T-helper 1 cell (primary cell): ENCODE data around the gene TBC1D10B.
"Not testable (repeated sequence)": the region's sequence is repeated elsewhere in the genome, so short reads cannot be mapped to it uniquely, and the experiment has no call there.

Experiments used
- DNase-seq, 5 donors: peaks; one replicate each; pipeline ENCODE4 v3.0.0-alpha.2; 2012 to 2020

Gene TBC1D10B

DNA sequence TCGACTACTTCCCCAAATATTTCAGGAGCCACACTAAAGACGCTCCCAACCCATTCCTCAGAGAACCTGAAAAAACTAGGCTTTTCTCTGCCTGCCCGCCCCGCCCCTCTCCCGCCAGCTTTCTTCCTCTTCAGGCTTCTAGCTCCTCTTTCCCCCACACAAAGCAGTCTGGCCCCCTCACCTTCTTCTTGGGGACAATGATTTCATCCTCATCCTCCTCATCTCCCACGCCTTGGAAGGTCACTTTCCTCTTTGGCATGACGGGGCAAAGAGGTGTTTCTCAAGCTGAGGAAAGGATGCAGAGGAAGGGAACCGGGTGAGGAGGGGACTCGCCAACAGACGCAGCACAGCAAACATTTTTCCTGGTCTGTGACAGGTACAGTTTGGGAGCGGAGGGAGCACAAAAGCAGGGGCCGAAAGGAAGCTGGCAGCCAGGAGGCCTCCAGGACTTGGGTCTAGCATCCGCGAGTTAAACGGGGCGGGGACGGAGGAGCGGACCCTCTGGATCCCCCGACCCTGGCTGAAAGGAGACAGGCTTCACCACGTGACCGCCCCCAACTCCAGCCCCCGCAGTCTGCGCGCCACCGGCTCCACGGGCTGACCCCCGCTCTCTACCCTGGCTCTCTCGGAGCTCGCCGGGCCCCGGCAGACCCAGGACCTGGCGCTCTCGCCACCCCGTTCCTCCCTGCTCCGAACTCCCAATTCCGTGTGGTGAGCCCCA lies 15.7 kb downstream of the TBC1D10B start:
- DNase-seq: no peak

GRCh38 chr16:30353438-30354129 lies 16.7 kb downstream of the TBC1D10B start:
- DNase-seq: no peak

DNA sequence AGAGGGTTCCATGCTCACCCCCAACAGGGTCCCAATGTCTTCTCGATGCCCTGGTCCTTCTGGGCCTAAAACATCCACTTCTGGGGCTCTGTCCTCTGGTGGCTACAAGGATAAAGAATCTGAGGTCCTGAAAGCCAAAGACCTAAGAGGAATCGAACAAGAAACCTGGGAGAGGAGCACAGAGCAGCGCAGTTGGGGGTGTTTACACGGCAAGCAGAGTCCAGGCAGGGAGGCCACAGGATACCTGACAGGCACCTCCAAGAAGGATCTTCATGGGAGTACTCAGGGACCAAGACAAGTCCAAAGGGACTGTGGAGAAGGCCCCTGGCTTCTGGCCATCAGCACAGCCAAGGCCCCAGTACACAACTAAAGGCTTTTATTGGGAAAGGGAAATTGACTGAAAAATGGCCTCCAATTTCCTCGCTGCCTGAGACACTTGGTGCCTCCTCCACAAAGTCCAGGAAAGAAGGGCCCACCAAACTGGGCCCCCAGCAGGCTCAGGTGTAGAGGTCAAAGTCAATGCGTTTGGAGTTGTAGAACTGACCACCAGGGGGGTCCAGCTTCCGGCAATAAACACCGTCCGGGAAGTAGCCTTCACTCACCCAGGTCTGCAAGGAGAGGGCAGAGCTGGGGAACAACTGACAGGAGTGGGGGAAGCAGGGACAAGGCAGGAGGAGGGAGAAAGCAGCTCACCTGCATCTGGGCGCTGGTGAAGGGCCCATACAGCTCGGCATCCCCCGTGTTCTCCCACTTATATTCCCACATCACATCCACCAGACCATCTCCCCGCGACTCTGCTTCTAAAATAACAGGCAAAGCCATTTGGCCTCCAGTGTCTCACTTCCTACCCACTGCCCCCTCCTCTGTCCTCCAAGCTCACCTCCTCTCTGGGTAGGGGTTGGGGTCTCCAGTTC lies 17.5 kb downstream of the TBC1D10B start:
- no peak for DNase-seq

DNA sequence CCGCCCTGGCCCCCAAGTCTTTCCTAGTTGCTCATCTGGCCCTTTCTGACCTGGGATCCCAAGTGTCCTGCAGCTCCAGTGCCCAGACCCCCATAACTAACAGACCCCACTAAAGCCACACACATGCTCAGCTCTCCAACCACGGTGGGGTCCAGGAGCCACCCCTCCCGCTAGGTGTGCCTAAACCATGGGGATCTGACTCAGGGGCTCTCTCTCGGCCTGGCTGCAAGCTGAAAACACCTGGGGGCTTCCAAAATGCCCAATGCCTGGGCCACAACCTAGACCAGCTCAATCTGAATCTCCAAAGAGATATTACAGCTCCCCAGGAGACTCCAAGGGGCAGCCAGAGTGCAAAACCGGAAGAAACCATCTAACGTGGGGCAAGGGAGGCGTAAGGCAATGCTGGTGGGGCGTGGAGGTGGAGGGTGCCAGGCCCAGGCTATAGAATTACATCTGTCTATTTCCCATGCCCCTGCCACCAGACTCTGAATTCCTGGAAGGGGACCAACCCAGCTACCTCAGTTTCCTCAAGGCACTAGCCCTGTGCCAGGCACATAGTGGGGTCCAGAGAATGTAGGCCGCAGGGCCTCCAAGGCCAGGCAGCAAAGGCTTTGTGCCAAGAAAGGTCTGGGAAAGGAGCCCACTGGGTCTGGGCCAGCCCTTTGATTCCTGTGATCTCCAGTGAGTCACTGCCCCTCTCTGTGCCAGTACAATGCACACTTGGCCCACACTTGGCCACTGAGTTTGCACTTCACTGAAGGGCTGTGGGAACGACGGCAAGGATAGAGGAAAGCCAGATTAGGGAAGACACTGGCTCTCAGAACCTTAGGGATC lies 18.5 kb downstream of the TBC1D10B start:
- DNase-seq: no peak

DNA sequence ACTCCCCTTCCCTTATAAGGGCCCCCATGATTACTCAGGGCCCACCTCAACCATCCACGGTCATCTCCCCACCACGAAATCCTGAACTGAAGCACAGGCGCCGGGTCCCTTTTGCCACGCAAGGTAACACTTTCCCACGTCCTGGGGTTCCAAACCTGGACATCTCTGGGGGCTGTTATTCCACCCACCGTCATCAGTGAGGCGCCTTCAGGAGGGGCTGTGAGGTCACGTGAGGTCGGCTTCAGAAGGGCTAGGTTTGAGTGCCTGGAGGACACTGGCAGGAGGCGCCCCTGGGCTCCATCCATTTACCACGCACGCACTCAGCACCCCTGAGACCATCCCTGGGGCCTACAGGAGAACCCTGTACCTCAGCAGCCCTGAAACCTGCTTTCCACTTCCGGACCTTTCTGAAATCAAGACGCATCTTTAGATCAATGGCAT lies 19.3 kb downstream of the TBC1D10B start:
- no peak for DNase-seq

DNA sequence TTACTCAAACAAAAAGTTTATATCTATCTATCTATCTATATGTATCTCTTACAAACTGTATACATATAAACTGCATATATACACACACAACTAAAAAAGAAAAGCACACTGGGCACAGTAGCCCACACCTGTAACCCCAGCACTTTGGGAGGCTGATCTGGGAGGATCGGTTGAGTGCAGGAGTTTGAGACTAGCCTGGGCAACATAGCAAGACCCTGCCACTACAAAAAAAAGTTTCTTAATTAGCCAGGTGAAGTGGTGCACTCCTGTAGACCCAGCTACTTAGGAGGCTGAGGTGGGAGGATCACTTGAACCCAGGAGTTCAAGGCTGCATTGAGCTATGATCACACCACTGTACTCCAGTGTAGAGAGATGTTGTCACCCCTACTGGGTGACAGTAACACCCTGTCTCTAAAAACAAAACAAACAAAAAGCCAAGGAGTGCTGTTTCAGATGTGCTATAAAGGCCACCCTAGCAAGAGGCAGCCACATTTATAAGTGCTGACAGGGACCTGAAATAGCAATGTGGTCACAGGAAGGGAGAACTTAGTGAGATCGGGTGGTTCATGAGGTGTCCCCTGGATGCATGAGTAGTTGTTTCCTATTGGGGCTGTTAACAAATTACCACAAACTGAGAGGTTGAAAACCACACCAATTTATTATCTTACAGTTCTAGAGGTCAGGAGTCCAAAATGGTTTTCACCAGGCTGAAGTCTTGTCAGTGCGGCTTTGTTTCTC lies 20.0 kb downstream of the TBC1D10B start:
- DNase-seq: peak in 1 of 5 donors; percentile 45

DNA sequence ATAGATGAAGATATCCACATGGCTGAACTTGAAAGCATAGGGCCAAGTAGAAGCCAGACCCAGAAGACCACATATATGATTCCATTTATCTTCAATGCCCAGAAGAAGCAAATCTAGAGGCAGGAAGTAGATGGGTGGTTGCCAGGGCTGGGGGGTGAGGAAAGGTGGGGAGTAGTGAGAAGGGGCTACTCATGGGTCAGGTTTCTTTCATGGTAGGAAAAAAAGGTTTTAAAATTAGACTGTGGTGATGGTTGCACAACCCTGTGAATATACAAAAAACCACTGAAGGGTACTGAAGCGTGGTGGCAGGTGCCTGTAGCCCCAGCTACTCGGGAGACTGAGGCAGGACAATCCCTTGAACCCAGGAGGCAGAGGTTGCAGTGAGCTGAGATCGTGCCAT lies 20.6 kb downstream of the TBC1D10B start:
- DNase-seq: no peak

- DNase-seq: no peak
Measured at GRCh38 chr16:30348929-30349328, 21.4 kb downstream of the TBC1D10B start.

DNA sequence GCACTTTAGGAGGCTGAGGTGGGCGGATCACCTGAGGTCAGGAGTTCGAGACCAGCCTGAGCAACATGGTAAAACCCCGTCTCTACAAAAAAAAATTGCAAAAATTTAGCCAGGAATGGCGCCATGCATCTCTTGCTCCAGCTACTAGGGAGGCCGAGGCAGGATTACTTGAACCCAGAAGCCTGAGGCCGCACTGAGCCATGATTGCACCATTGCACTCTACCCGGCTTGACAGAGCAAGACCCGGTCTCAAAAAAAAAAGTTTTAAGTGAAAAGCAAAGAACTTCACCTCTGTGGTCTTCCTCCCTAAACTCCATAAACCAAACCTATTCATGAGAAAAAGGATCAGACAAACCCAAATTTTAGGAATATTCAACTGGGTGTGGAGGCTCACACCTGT lies 22.2 kb downstream of the TBC1D10B start:
- no peak for DNase-seq

- no peak for DNase-seq
Measured at GRCh38 chr16:30346286-30346685, 24.0 kb downstream of the TBC1D10B start.

GRCh38 chr16:30343491-30343820 lies 26.8 kb downstream of the TBC1D10B start:
- DNase-seq: not testable (repeated sequence)

GRCh38 chr16:30342751-30343490 lies 27.4 kb downstream of the TBC1D10B start:
- no peak for DNase-seq

DNA sequence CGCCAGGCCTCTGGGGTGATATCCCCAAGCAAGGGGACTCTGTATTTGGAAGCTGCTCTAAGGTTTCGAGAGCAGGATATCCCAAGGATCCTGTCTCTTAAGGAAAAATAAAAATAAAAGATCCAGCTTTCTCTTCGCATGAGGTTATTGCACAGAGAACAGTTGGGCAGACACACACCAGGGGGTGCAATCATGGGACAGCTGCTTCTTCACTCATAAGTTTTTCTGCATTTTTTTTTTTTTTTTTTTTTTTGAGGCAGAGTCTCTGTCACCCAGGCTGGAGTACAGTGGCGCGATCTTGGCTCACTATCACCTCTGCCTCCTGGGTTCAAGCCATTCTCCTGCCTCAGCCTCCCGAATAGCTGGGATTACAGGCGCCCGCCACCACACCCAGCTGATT lies 28.3 kb downstream of the TBC1D10B start:
- not testable (repeated sequence) for DNase-seq

DNA sequence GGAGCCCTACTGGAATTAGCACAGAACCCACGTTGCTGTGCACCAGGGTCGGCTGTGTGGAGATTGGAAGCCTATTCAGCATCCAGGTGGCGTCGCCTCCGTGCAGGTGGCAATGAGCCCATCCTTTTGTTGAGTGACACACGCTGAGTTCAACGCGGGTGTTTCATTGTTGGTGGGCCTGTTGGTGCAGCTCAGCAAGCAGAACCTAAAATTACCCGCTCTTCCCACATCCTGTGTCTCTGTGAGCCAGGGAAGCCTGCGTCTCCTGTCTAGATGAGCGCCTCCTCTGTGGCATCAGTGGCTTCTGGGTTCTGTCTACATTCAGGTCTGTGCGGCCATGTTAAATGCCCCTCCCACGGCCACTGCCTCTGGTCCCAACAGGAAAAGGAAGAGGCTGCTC lies 29.7 kb downstream of the TBC1D10B start:
- DNase-seq: no peak

DNA sequence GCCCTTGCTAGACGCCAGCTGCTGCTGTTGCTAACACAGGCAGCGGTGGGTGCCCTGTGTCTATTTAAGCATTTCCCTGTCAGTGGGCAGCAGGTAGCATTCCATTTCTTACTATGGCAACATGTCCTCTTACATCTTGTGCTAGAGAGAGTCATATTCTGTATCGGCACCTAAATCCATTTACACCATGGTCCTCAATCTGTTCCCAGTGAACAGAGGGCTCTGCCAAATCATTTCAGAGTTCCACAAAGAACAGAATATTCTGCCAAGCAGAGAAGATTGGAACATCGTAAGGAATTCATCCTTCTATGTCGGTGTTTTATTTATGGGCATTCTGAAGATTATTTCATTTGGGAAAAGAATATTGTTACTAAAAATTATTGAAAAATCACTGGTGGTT lies 31.6 kb downstream of the TBC1D10B start:
- not testable (repeated sequence) for DNase-seq

- DNase-seq: not testable (repeated sequence)
Measured at GRCh38 chr16:30337964-30338357, 32.3 kb downstream of the TBC1D10B start.

GRCh38 chr16:30335598-30336474 lies 34.5 kb downstream of the TBC1D10B start:
- no peak for DNase-seq

DNA sequence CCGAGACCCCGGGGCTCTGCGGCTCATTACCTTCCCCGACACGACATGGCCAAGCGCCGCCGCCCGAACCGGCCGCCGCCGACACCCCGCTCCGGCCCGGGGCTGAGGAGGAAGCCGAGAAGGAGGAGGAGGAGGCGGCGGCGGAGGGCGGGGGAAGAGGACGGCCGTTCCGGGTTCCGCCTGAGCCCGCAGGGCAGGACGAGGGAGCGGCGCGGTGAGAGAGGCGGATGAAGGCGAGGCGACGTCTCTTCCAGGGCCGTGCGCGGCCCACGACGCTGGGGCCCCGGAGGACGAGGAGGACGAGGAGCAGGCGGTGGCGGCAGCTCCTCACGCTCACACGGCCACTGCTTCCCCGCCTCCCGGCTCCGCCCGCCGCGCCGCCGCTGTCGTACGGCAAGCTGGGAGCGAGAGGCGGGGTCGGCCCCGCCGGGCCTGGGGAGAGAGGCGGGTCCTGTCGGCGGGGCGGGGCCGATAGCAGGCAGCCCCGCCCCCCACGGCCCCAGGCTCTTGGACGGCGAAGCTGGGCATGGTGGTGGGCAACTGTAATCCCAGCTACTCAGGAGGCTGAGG lies 35.2 kb downstream of the TBC1D10B start:
- DNase-seq: peak; percentile 69 to 86 (median 73)

- DNase-seq: peak; percentile 76 to 90 (median 78)
Measured at GRCh38 chr16:30334473-30334989, 35.8 kb downstream of the TBC1D10B start.
